Retinal pigment epithelial cell (primary cell): ENCODE measurements around the gene FAM216A.
"Not testable (repeated sequence)": the region's sequence is repeated elsewhere in the genome, so short reads cannot be mapped to it uniquely, and the experiment has no call there.

Source experiments
- DNase-seq: peaks from one replicate; pipeline ENCODE4 v3.0.0-alpha.2; 2010; ENCODE audit warnings: low read depth
- H3K4me3 ChIP-seq: 2 replicates; pipeline ENCODE4 v1.5.1; 2011; ENCODE audit warnings: mild to moderate bottlenecking, low read length, control low read depth, moderate library complexity
- TF ChIP-seq, protein P1 (sequence below): conservative IDR thresholded peaks from 2 replicates; pipeline ENCODE4 v1.5.1; 2011; ENCODE audit warnings: low read depth, low read length, control low read depth, inconsistent platforms

FAM216A gene

DNA sequence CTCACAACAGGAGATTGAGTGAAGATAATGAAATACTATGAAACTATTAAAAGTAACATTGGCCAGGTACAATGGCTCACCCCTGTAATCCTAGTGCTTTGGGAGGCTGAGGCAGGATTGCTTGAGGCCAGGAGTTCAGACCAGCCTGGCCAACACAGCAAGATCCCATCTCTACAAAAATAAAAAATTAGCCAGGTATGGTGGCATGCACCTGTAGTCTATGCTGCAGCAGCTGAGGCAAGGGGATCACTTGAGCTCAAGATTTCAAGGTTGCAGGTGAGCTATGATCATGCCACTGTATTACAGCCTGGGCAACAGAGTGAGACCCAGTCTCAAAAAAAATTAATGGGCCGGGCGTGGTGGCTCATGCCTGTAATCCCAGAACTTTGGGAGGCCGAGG, 48.4 kb downstream of the FAM216A start:
- TF ChIP-seq, protein P1, sequence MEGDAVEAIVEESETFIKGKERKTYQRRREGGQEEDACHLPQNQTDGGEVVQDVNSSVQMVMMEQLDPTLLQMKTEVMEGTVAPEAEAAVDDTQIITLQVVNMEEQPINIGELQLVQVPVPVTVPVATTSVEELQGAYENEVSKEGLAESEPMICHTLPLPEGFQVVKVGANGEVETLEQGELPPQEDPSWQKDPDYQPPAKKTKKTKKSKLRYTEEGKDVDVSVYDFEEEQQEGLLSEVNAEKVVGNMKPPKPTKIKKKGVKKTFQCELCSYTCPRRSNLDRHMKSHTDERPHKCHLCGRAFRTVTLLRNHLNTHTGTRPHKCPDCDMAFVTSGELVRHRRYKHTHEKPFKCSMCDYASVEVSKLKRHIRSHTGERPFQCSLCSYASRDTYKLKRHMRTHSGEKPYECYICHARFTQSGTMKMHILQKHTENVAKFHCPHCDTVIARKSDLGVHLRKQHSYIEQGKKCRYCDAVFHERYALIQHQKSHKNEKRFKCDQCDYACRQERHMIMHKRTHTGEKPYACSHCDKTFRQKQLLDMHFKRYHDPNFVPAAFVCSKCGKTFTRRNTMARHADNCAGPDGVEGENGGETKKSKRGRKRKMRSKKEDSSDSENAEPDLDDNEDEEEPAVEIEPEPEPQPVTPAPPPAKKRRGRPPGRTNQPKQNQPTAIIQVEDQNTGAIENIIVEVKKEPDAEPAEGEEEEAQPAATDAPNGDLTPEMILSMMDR = no peak
- DNase-seq = no peak
- no peak overlapping the region for H3K4me3 ChIP-seq

DNA sequence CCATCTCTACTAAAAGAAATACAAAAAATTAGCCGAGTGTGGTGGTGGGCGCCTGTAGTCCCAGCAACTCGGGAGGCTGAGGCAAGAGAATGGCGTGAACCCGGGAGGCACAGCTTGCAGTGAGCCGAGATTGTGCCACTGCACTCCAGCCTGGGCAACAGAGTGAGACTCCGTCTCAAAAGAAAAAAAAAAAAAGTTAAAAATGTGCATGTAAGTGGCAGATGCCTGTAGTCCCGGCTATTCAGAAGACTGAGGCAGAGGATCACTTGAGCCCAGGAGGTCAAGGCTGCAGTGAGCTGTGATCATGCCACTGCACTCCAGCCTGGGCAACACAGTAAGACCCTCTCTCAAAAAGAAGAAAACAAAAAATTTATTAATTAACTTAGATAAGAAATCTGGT, 49.4 kb downstream of the FAM216A start:
- DNase-seq, H3K4me3 ChIP-seq: not testable (repeated sequence)

DNA sequence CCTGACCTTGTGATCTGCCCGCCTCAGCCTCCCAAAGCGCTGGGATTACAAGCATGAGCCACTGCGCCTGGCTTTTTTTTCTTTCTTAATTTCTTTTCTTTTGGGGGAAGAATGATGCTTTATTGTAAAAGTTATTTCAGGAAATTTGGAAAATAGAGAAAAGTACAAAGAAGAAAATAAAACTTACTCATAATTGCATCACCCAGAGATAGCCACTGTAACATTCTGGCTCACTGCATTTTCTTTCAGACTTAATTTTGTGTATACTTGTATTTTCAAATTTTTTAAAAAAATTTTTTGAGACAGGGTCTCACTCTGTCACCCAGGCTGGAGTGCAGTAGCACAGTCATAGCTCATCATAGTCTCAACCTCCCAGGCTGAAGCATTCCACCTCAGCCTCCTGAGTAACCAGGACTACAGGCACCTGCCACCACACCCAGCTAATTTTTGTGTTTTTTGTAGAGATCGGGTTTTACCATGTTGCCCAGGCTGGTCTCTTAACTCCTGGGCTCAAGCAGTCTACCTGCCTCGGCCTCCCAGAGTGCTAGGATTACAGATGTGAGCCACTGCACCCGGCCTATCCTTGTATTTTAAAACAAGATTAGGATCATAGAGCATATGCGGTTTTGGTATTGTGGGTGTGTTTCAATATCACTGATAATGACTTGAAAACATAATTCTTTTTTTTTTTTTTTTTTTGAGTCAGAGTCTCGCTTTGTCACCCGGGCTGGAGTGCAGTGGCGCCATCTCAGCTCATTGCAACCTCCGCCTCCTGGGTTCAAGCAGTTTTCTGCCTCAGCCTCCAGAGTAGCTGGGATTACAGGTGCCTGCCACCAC, 52.4 kb downstream of the FAM216A start:
- not testable (repeated sequence) for H3K4me3 ChIP-seq, DNase-seq

DNA sequence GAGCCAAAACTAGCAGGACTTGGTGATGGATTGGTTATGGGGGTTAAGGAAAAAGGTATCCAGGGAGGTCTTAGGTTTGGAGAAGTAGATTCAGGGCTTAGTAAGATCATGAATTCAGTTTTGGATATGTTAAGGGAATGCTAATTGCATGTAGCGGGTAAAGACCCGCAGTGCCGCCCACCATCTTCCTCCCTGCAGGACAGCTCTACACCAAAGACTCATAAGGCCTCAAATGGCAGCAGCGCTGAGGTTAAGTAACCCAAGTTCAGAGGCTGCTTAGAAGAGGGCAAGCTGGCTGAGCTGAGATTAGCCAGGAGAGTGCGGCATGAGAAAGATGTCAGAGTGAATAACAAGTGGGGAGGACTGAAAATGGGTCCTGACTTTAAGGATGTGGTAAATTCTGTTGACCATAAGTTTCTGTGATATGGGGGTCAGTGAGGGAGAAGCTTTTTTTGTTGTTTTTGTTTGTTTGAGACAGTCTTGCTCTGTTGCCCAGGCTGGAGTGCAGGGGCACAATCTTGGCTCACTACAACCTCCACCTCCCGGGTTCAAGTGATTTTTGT, 59.7 kb downstream of the FAM216A start:
- H3K4me3 ChIP-seq = no peak overlapping the region
- DNase-seq = no peak
- TF ChIP-seq, protein P1 = no peak

DNA sequence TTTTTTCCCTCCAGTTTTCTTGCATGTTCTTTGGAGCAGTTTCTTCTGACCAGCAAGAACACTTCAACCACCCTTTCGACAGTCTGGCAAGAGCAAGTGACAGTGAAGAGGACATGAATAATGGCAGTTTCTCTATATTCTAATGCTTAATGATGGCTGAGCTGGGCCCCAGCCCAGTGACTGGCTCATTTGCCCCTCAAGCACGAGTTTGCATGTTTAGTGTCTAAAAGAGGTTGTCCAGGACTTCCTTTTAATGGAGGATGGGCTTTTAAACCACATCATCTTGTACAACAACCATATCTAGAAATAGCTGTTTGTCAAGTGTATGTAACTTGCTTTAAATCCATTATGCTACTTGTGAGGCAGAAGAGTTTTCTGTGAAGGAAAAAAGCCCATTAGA, 61.9 kb downstream of the FAM216A start:
- TF ChIP-seq, protein P1 = no peak
- H3K4me3 ChIP-seq = no peak overlapping the region
- no peak for DNase-seq

DNA sequence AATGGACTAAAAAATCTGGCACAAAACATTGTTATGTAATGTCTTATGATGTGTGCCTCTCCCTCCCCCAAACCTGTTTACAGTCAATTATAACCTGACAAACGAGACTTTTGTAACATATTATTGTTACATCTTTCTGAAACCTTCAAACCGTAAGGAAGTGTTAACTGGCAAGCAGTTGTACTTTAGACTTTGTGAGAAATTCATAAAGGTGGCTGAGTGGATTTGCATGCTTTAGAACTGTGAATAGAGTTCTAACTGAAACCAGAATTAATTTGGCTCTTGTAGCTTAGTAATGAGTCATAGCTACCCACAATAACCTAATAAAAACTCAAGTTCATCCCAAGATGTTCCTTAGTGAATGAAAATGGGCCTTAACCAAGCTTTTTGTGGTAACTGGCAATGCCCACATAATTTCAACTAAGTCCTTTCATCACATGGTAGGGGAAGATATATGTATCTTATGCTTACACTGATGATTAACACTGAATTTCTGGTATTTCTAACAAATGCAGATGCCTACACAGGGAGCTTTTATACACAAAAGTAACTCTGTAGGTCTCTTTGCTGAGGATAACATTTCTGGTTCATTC, 63.2 kb downstream of the FAM216A start:
- DNase-seq = no peak
- TF ChIP-seq, protein P1 = no peak
- H3K4me3 ChIP-seq = no peak overlapping the region

DNA sequence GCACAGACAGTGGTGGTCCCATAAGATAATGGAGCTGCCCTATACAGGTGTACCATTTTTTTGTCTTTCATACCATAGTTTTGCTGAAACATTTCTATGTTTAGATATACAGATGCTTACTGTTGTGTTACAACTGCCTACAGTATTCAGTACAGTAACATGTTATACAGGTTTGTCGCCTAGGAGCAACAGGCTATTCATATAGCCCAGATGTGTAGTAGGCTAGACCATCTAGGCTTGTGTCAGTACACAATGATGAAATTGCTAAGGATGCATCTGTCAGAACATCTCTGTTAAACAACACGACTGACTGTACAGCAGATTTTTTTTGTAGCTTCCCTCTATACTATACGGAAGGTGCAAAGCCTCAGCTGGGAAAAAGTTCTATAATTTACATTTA, 64.0 kb downstream of the FAM216A start:
- TF ChIP-seq, protein P1 = no peak
- no peak overlapping the region for H3K4me3 ChIP-seq
- no peak for DNase-seq

DNA sequence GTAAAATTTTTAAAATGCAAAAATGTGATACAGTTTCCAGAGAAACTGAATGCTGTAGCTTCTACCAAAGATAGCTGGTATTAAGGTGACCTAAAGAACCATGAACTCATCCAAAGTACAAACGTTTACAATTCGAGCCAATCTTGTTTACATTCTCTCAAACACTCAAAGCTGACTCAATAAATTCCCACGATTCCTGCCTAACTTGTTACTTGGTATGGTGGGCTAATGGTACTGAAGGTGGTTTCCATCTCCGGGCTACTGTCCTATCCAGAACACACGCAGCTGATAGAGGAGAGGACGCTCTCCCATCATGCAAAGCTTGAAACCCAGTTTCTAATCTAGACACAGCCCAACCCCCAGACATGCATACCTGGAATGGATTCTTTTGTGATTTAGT, 65.0 kb downstream of the FAM216A start:
- TF ChIP-seq, protein P1 = no peak
- DNase-seq = no peak
- H3K4me3 ChIP-seq = no peak overlapping the region
